K562 (cell line): Measurements from ENCODE around the gene DTL. TPM values are rescaled to one million over a fixed set of nuclear protein-coding genes. Genes with fewer than 3 reads are reported as not detected.

Experiments used
- CBX1 ChIP-seq: sonication (generic); IDR thresholded peaks from 2 replicates; pipeline ENCODE4 v1.6.1; 2016; ENCODE audit warnings: antibody characterized with exemption, low read depth, mild to moderate bottlenecking
- ELK1 ChIP-seq: sonication (generic); formaldehyde crosslinking; IDR thresholded peaks from 2 replicates; pipeline ENCODE4 v1.8.1; 2022; ENCODE audit warnings: missing genetic modification reagents
- IRF2 ChIP-seq: sonication (generic); formaldehyde crosslinking; IDR thresholded peaks from 2 replicates; pipeline ENCODE4 v1.8.1; 2022; ENCODE audit warnings: mild to moderate bottlenecking, missing genetic modification reagents
- MYBL2 ChIP-seq, 2 experiments: fragments of 450-650 bp in 1 of 2; sonication (generic) in 1 of 2; formaldehyde crosslinking in 1 of 2; IDR thresholded peaks; 2 replicates each; pipeline versions ENCODE4 v1.6.1 to v1.8.1; 2017 to 2022; ENCODE audit warnings: borderline replicate concordance in 1 of 2, inconsistent platforms in 1 of 2, low read depth in 1 of 2, mild to moderate bottlenecking in 1 of 2, missing genetic modification reagents in 1 of 2, moderate library complexity in 1 of 2
- NCOR1 ChIP-seq: fragments of 450-650 bp; IDR thresholded peaks from 2 replicates; pipeline ENCODE4 v1.6.1; 2016; ENCODE audit warnings: mild to moderate bottlenecking, moderate library complexity
- NR2C1 ChIP-seq, 2 experiments: fragments of 450-650 bp; IDR thresholded peaks; 2 replicates each; pipeline ENCODE4 v1.6.1; 2017; ENCODE audit warnings: mild to moderate bottlenecking in 2 of 2, antibody characterized with exemption in 1 of 2, inconsistent platforms in 1 of 2, missing compliant biosample characterization in 1 of 2, missing genetic modification characterization in 1 of 2
- PCBP2 ChIP-seq: fragments of 200-400 bp; formaldehyde crosslinking; IDR thresholded peaks from 2 replicates; pipeline ENCODE4 v1.6.1; 2018; ENCODE audit warnings: low read length, low read depth, mild to moderate bottlenecking, moderate library complexity; ENCODE audit not compliant: poor library complexity, severe bottlenecking
- PTRF ChIP-seq: fragments of 450-650 bp; IDR thresholded peaks from 2 replicates; pipeline ENCODE4 v1.6.1; 2016; ENCODE audit warnings: mild to moderate bottlenecking, missing genetic modification characterization, missing compliant biosample characterization
- ZNF436 ChIP-seq: fragments of 250-450, 450-650 bp; sonication (Bioruptor Pico); formaldehyde crosslinking; IDR thresholded peaks from 2 replicates; pipeline ENCODE4 v1.7.0; 2020; ENCODE audit warnings: mild to moderate bottlenecking
- ZNF644 ChIP-seq: fragments of 200-800 bp; sonication (Bioruptor generic); IDR thresholded peaks from 2 replicates; pipeline ENCODE4 v1.6.1; 2016; ENCODE audit warnings: low read depth, missing genetic modification characterization, missing compliant biosample characterization
- polyA plus RNA-seq, 8 experiments: library from polyadenylated mRNA; depleted of rRNA in 4 of 8; stranded (reverse) in 5 of 8; unstranded in 3 of 8; fragments of >200 nt; fragmentation: Nextera tagmentation in 2 of 8; fragmentation: Illumina TruSeq in 1 of 8; extraction: Ambion mirVana in 2 of 8; extraction: Trizol in 1 of 8; gene quantifications; 2 replicates each; pipeline versions ENCODE4 v1.2.1 to v1.2.3, GENCODE V29; 2011 to 2014; ENCODE audit warnings: inconsistent platforms in 1 of 8, missing spikeins in 1 of 8
- total RNA-seq, 7 experiments: library from RNA; depleted of rRNA in 6 of 7; stranded (reverse); fragments of >200 nt in 6 of 7; fragmentation: Illumina TruSeq in 2 of 7; extraction: Trizol in 2 of 7; gene quantifications; 2 replicates each; pipeline versions ENCODE4 v1.2.1 to v1.2.3, GENCODE V29; 2011 to 2021; ENCODE audit warnings: low replicate concordance in 1 of 7
- TF ChIP-seq, protein P1 (sequence below), 2 experiments: fragments of 450-650 bp; IDR thresholded peaks; 2 replicates each; pipeline ENCODE4 v1.6.1; 2016; ENCODE audit warnings: mild to moderate bottlenecking in 2 of 2, borderline replicate concordance in 1 of 2, low read depth in 1 of 2, moderate library complexity in 1 of 2
- TF ChIP-seq, protein P2 (sequence below): fragments of 250-450 bp; sonication (Bioruptor Pico); IDR thresholded peaks from 2 replicates; pipeline ENCODE4 v1.9.0; 2021; ENCODE audit warnings: mild to moderate bottlenecking

DTL gene
- total and polyA plus RNA-seq, 9 of the 15 experiments (the other 6 are each of a cell fraction or from before 2014, with no cell fraction given), result 38.3 to 81.0 (median 63.2) TPM

- no peak for TF ChIP-seq MYBL2 (IDR thresholded peaks at IDR 0.05; ENCODE audit: low read depth)
- TF ChIP-seq MYBL2 (CRISPR knock-in tag; IDR thresholded peaks at IDR 0.05; ENCODE audit: borderline replicate concordance), result no peak
- TF ChIP-seq NR2C1 (IDR thresholded peaks at IDR 0.05), result peak; percentile 7; the same call in 1 of the 2 replicates
- no peak; the same call in 1 of the 2 replicates for TF ChIP-seq NR2C1 (tag; IDR thresholded peaks at IDR 0.05)
- TF ChIP-seq, protein P1, sequence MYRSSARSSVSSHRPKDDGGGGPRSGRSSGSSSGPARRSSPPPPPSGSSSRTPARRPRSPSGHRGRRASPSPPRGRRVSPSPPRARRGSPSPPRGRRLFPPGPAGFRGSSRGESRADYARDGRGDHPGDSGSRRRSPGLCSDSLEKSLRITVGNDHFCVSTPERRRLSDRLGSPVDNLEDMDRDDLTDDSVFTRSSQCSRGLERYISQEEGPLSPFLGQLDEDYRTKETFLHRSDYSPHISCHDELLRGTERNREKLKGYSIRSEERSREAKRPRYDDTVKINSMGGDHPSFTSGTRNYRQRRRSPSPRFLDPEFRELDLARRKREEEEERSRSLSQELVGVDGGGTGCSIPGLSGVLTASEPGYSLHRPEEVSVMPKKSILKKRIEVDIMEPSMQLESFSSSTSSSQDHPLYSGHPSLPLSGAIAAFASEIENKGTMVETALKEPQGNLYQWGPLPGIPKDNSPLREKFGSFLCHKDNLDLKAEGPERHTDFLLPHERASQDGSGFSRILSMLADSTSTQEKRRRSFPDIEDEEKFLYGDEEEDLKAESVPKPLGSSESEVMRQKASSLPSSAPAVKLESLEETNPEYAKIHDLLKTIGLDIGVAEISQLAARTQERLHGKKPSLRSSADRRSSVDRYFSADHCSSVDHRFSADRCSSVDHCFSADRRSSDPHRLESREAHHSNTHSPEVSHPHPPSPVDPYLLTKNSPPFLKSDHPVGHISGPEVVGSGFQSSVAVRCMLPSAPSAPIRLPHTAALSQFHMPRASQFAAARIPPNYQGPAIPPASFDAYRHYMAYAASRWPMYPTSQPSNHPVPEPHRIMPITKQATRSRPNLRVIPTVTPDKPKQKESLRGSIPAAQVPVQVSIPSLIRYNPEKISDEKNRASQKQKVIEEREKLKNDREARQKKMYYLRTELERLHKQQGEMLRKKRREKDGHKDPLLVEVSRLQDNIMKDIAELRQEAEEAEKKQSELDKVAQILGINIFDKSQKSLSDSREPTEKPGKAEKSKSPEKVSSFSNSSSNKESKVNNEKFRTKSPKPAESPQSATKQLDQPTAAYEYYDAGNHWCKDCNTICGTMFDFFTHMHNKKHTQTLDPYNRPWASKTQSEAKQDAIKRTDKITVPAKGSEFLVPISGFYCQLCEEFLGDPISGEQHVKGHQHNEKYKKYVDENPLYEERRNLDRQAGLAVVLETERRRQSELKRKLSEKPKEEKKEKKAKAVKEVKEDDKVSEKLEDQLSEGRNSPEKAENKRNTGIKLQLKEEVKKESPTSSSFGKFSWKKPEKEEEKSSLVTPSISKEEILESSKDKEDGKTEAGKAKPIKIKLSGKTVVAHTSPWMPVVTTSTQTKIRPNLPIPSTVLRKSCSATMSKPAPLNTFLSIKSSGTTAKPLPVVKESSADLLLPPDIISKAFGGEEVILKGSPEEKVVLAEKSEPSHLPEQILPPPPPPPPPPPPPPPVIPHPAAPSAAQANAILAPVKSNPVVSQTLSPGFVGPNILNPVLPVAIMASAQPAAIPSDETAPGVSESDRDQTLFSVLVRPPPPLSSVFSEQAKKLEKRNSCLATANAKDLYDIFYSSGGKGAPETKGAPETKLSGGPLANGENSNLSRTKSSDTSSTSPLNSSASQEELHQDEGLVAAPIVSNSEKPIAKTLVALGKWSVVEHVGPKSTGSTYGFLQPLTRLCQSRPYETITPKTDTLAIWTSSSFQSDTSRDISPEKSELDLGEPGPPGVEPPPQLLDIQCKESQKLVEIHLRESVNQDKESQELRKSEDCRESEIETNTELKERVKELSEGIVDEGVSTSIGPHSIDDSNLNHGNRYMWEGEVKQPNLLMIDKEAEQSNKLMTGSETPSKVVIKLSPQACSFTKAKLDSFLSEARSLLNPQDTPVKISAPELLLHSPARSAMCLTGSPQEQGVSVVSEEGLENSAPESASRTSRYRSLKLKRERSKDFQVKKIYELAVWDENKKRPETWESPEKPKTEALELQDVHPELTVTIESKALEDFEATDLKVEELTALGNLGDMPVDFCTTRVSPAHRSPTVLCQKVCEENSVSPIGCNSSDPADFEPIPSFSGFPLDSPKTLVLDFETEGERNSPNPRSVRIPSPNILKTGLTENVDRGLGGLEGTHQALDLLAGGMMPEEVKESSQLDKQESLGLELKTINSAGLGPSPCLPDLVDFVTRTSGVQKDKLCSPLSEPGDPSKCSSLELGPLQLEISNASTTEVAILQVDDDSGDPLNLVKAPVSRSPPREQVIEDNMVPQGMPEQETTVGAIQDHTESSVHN (IDR thresholded peaks at IDR 0.05; ENCODE audit: borderline replicate concordance in 1 of 2, low read depth in 1 of 2), result peak; percentile 33 to 69; a peak in 1 of 4 replicates
- TF ChIP-seq NCOR1, result peak; percentile 97
- TF ChIP-seq PCBP2, result no peak
- TF ChIP-seq PTRF, result no peak; the same call in 1 of the 2 replicates
- TF ChIP-seq ZNF436 (CRISPR knock-in tag), result no peak
- no peak for TF ChIP-seq CBX1
- peak; percentile 94 for TF ChIP-seq ZNF644 (tag)
- TF ChIP-seq, protein P2, sequence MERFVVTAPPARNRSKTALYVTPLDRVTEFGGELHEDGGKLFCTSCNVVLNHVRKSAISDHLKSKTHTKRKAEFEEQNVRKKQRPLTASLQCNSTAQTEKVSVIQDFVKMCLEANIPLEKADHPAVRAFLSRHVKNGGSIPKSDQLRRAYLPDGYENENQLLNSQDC (CRISPR knock-in tag), result 0 out of 2 replicates have a peak, but pooled peaks have one; percentile 21
- no peak for TF ChIP-seq IRF2 (CRISPR knock-in tag)
- TF ChIP-seq ELK1 (CRISPR knock-in tag), result no peak
These were observed 116.8 kb downstream of the DTL start (continued) for GRCh38 chr1:212152308-212152693.
